ENCODE measurements around the gene ACSL4.

The ACSL4 gene

GRCh38 chrX:109622270-109622669 lies 110.8 kb downstream of the ACSL4 start:
- Histone ChIP-seq H3K4me1 (no peaks in the 10 kb centered on the region), H3K36me3 (no peaks in the 10 kb centered on the region), H3K4me3 (ENCODE audit: low read depth, low read length) (no peak overlapping the region), H3K27me3 (no peaks in the 10 kb centered on the region), H3K9me3 (no peaks in the 10 kb centered on the region)
- no peak for DNase-seq
- no peak for TF ChIP-seq CTCF (IDR thresholded peaks at IDR 0.05; ENCODE audit: low read depth, low read length)

DNA sequence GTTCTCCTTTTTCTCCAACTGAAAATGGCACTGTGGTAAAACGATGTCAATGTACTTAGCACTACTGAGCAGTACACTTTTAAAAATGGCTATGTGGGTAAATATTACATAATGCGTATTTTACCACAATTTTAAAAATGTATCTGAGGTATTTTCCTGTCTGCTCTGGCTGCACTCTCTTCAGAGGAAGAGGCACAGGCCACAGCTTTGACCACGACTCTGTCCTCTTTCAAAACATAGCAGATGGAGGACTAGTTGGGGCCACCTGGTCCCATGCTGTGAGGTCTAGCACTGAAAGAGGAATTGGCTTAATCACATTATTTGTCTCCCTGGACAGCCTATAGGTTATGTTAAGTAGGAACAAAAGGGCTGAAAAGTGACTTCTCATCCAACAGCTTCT lies 113.3 kb downstream of the ACSL4 start:
- Histone ChIP-seq H3K4me3 (ENCODE audit: low read depth, low read length) (no peak overlapping the region), H3K9me3 (no peaks in the 10 kb centered on the region), H3K27me3 (no peaks in the 10 kb centered on the region), H3K36me3 (no peaks in the 10 kb centered on the region), H3K4me1 (no peaks in the 10 kb centered on the region)
- DNase-seq: no peak
- TF ChIP-seq CTCF (IDR thresholded peaks at IDR 0.05; ENCODE audit: low read depth, low read length): no peak

- H3K9me3 ChIP-seq: no peaks in the 10 kb centered on the region
- no peak for TF ChIP-seq CTCF (IDR thresholded peaks at IDR 0.05; ENCODE audit: low read depth, low read length)
- DNase-seq: no peak
Measured at GRCh38 chrX:109614951-109615350, 118.1 kb downstream of the ACSL4 start.

DNA sequence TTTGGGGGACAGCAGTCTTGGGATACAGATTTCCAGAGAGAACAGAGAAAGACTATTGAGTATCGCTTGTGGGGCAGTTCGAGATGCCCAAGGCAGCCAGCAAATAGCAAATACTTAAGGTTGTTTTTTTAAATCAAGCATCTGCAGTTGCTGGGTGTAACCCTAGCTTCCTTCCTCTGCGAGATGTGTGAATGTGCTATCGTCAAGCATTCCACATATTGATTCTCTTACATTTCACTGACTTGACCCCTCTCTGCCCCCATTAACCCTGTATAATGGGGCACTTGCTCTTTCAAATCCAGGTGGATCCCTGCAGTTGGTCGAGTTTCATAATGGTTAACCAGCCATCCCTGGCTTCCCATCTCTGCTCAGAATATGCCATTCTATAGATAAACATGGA lies 131.6 kb downstream of the ACSL4 start:
- no peak for TF ChIP-seq CTCF (IDR thresholded peaks at IDR 0.05; ENCODE audit: low read depth, low read length)
- Histone ChIP-seq H3K27me3 (no peaks in the 10 kb centered on the region), H3K9me3 (no peaks in the 10 kb centered on the region), H3K4me3 (ENCODE audit: low read depth, low read length) (no peak overlapping the region), H3K36me3 (no peaks in the 10 kb centered on the region), H3K4me1 (no peaks in the 10 kb centered on the region)
- DNase-seq: no peak

More at GRCh38 chrX:109614951-109615350, 118.1 kb downstream of the ACSL4 start:
- Histone ChIP-seq H3K36me3 (no peaks in the 10 kb centered on the region), H3K27me3 (no peaks in the 10 kb centered on the region), H3K4me1 (no peaks in the 10 kb centered on the region), H3K4me3 (ENCODE audit: low read depth, low read length) (no peak overlapping the region)

GRCh38 chrX:109600237-109600651 lies 132.8 kb downstream of the ACSL4 start:
- Histone ChIP-seq H3K4me3 (ENCODE audit: low read depth, low read length) (no peak overlapping the region), H3K36me3 (no peaks in the 10 kb centered on the region), H3K9me3 (no peaks in the 10 kb centered on the region), H3K27me3 (no peaks in the 10 kb centered on the region), H3K4me1 (no peaks in the 10 kb centered on the region)
- DNase-seq: no peak
- no peak for TF ChIP-seq CTCF (IDR thresholded peaks at IDR 0.05; ENCODE audit: low read depth, low read length)

DNA sequence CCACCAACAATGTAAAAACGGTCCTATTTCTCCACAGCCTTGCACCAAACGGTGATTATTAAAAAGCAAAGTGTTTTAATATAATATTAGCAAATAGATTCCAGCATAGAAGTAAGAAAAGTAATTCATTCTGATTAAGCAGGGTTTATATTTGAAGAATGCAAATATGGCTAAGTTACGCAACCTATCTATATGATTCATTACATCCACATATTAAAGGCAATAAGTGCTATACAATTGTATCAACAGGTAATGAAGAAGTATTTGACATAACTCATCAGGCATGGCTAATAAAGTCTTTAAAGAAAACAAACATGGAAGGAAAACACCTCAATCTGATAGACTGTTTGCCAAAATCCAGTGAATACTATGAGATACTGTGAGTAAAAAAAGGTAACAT lies 137.0 kb downstream of the ACSL4 start:
- no peak for DNase-seq
- H3K9me3 ChIP-seq: no peaks in the 10 kb centered on the region
- H3K4me3 ChIP-seq (ENCODE audit: low read depth, low read length): no peak overlapping the region
- H3K36me3 ChIP-seq: no peaks in the 10 kb centered on the region
- H3K4me1 ChIP-seq: no peaks in the 10 kb centered on the region
- H3K27me3 ChIP-seq: no peaks in the 10 kb centered on the region
- no peak for TF ChIP-seq CTCF (IDR thresholded peaks at IDR 0.05; ENCODE audit: low read depth, low read length)
